Measurements from ENCODE around the gene HSPG2.
A peak's percentile ranks its signal among the peaks of the same experiment; 100 is the strongest.

Gene HSPG2

GRCh38 chr1:21930080-21930571 is 7.0 kb downstream of the HSPG2 start:
- H3K9ac ChIP-seq: no peak overlapping the region
- no peaks in the 10 kb centered on the region for H3K27me3 ChIP-seq (ENCODE audit: control insufficient read depth, insufficient read depth, low read length)
- H3K4me3 ChIP-seq (ENCODE audit: low read depth, low read length): no peak overlapping the region
- H3K4me2 ChIP-seq (ENCODE audit: low read length): no peak overlapping the region
- no peak for TF ChIP-seq CTCF (IDR thresholded peaks at IDR 0.05)
- H3K79me2 ChIP-seq: no peaks in the 10 kb centered on the region
- no peaks in the 10 kb centered on the region for H3K9me3 ChIP-seq (ENCODE audit: control insufficient read depth, low read length)
- H3K4me1 ChIP-seq: peaks cover 10% of the 10 kb centered on the region
- no peak overlapping the region for H2AFZ ChIP-seq
- H3K27ac ChIP-seq: no peak overlapping the region
- H3K36me3 ChIP-seq (ENCODE audit: control insufficient read depth, insufficient read depth, low read length): no peaks in the 10 kb centered on the region

- Histone ChIP-seq H3K4me2 (ENCODE audit: low read length) (no peak overlapping the region), H3K9ac (no peak overlapping the region), H3K4me3 (ENCODE audit: low read depth, low read length) (no peak overlapping the region)
Measured at GRCh38 chr1:21927533-21928237, 9.4 kb downstream of the HSPG2 start.

GRCh38 chr1:21926814-21927532 is 10.1 kb downstream of the HSPG2 start:
- no peak overlapping the region for H2AFZ ChIP-seq
- H3K4me2 ChIP-seq (ENCODE audit: low read length): no peak overlapping the region
- no peaks in the 10 kb centered on the region for H3K27me3 ChIP-seq (ENCODE audit: control insufficient read depth, insufficient read depth, low read length)
- H3K36me3 ChIP-seq (ENCODE audit: control insufficient read depth, insufficient read depth, low read length): no peaks in the 10 kb centered on the region
- no peaks in the 10 kb centered on the region for H3K79me2 ChIP-seq
- no peaks in the 10 kb centered on the region for H3K9me3 ChIP-seq (ENCODE audit: control insufficient read depth, low read length)
- no peak overlapping the region for H3K9ac ChIP-seq
- TF ChIP-seq CTCF (IDR thresholded peaks at IDR 0.05): no peak
- H3K4me1 ChIP-seq: peaks cover 3% of the 10 kb centered on the region
- H3K27ac ChIP-seq: peak overlapping the region; percentile 42
- no peak overlapping the region for H3K4me3 ChIP-seq (ENCODE audit: low read depth, low read length)

More at GRCh38 chr1:21927533-21928237, 9.4 kb downstream of the HSPG2 start:
- H3K9me3 ChIP-seq (ENCODE audit: control insufficient read depth, low read length): no peaks in the 10 kb centered on the region
- no peak for TF ChIP-seq CTCF (IDR thresholded peaks at IDR 0.05)
- H3K36me3 ChIP-seq (ENCODE audit: control insufficient read depth, insufficient read depth, low read length): no peaks in the 10 kb centered on the region
- no peaks in the 10 kb centered on the region for H3K4me1 ChIP-seq
- H3K27ac ChIP-seq: no peak overlapping the region
- no peaks in the 10 kb centered on the region for H3K79me2 ChIP-seq
- H2AFZ ChIP-seq: no peak overlapping the region
- H3K27me3 ChIP-seq (ENCODE audit: control insufficient read depth, insufficient read depth, low read length): no peaks in the 10 kb centered on the region

GRCh38 chr1:21926065-21926464 is 11.0 kb downstream of the HSPG2 start:
- TF ChIP-seq CTCF (IDR thresholded peaks at IDR 0.05): no peak
- H2AFZ ChIP-seq: no peak overlapping the region
- peaks cover 3% of the 10 kb centered on the region for H3K4me1 ChIP-seq
- H3K27ac ChIP-seq: no peak overlapping the region
- H3K4me2 ChIP-seq (ENCODE audit: low read length): no peak overlapping the region
- H3K36me3 ChIP-seq (ENCODE audit: control insufficient read depth, insufficient read depth, low read length): no peaks in the 10 kb centered on the region
- H3K4me3 ChIP-seq (ENCODE audit: low read depth, low read length): no peak overlapping the region
- H3K9ac ChIP-seq: no peak overlapping the region
- H3K9me3 ChIP-seq (ENCODE audit: control insufficient read depth, low read length): no peaks in the 10 kb centered on the region
- H3K79me2 ChIP-seq: no peaks in the 10 kb centered on the region
- no peaks in the 10 kb centered on the region for H3K27me3 ChIP-seq (ENCODE audit: control insufficient read depth, insufficient read depth, low read length)
